ENCODE measurements around the gene EGLN2. TPM values are rescaled to one million over a fixed set of nuclear protein-coding genes. Genes with fewer than 3 reads are reported as not detected.
"Not testable (repeated sequence)": the region's sequence is repeated elsewhere in the genome, so short reads cannot be mapped to it uniquely, and the experiment has no call there.

The EGLN2 gene
- total and polyA plus RNA-seq, 9 of the 15 experiments (the other 6 are each of a cell fraction or from before 2014, with no cell fraction given), result 9.6 to 114 (median 71.0) TPM

DNA sequence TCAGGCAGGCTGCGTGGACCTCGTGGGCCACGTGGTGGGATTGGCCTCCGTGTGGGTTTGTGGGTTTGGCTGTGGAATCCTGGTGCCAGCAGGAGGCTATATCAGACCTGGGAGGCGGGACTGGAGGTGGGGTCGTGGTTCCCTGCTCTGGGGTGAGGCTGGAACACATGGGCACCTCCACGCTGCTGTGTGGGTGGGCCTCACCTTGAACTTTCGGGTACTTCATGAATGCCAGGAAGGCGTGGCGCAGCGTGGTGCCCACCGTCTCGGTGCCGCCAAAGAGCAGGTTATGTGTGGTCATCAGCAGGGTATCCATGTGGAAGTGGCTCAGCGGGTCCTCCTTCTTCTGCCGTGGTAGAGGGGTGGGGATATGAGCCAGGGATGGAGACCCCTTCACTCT lies 25.9 kb downstream of the EGLN2 start:
- H2AFZ ChIP-seq (ENCODE audit: low read depth, low read length); H3K79me2 ChIP-seq (ENCODE audit: control insufficient read depth, insufficient read depth, low read length); DNase-seq (ENCODE audit: extremely low read depth in 1 of 4, low spot score in 3 of 4); in situ Hi-C loops (cut with MboI); BruUV-seq (replicated peaks); H3K9me3 ChIP-seq (replicated peaks; ENCODE audit: control insufficient read depth, insufficient read depth, low read depth, low read length); ATAC-seq; H3K36me3 ChIP-seq (ENCODE audit: control insufficient read depth, insufficient read depth, low read length); H3K27ac ChIP-seq (ENCODE audit: extremely low read depth, low read depth, low read length); FAIRE-seq; H4K20me1 ChIP-seq (replicated peaks; ENCODE audit: control insufficient read depth, insufficient read depth, low read length); H3K4me3 ChIP-seq; H3K9me1 ChIP-seq (ENCODE audit: control insufficient read depth, insufficient read depth, low read length); CTCF ChIA-PET (ENCODE audit: low intra/inter-chr PET ratio); POLR2A ChIA-PET; H3K27me3 ChIP-seq (ENCODE audit: control insufficient read depth in 2 of 2, insufficient read depth in 2 of 2, low read length in 2 of 2): not testable (repeated sequence)
- TF ChIP-seq, protein P1, sequence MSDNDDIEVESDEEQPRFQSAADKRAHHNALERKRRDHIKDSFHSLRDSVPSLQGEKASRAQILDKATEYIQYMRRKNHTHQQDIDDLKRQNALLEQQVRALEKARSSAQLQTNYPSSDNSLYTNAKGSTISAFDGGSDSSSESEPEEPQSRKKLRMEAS (CRISPR knock-in tag; IDR thresholded peaks at IDR 0.05), result 0 out of 2 replicates have a peak, but pooled peaks have one; percentile 22
- TF ChIP-seq, protein P2, sequence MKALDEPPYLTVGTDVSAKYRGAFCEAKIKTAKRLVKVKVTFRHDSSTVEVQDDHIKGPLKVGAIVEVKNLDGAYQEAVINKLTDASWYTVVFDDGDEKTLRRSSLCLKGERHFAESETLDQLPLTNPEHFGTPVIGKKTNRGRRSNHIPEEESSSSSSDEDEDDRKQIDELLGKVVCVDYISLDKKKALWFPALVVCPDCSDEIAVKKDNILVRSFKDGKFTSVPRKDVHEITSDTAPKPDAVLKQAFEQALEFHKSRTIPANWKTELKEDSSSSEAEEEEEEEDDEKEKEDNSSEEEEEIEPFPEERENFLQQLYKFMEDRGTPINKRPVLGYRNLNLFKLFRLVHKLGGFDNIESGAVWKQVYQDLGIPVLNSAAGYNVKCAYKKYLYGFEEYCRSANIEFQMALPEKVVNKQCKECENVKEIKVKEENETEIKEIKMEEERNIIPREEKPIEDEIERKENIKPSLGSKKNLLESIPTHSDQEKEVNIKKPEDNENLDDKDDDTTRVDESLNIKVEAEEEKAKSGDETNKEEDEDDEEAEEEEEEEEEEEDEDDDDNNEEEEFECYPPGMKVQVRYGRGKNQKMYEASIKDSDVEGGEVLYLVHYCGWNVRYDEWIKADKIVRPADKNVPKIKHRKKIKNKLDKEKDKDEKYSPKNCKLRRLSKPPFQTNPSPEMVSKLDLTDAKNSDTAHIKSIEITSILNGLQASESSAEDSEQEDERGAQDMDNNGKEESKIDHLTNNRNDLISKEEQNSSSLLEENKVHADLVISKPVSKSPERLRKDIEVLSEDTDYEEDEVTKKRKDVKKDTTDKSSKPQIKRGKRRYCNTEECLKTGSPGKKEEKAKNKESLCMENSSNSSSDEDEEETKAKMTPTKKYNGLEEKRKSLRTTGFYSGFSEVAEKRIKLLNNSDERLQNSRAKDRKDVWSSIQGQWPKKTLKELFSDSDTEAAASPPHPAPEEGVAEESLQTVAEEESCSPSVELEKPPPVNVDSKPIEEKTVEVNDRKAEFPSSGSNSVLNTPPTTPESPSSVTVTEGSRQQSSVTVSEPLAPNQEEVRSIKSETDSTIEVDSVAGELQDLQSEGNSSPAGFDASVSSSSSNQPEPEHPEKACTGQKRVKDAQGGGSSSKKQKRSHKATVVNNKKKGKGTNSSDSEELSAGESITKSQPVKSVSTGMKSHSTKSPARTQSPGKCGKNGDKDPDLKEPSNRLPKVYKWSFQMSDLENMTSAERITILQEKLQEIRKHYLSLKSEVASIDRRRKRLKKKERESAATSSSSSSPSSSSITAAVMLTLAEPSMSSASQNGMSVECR (CRISPR knock-in tag; IDR thresholded peaks at IDR 0.05), result peak; percentile 24; the same call in 1 of the 2 replicates
- TF ChIP-seq RBFOX2 (IDR thresholded peaks at IDR 0.05; ENCODE audit: low read depth, low read length), result peak; percentile 35; the same call in 1 of the 2 replicates
- Histone ChIP-seq H3K9ac (ENCODE audit: insufficient read depth in 1 of 2, low read depth in 2 of 2, low read length in 2 of 2) (peak overlapping the region in 1 of 2 experiments; percentile 66; a peak in 2 of 4 replicates), H3K4me1 (replicated peaks in 1 of 2; ENCODE audit: control insufficient read depth in 2 of 2, insufficient read depth in 2 of 2, low read length in 2 of 2) (peaks cover 41 to 54% of the 10 kb centered on the region in 2 experiments), H3K4me2 (ENCODE audit: insufficient read depth, low read length) (peak overlapping the region; percentile 67; the same call in 1 of the 2 replicates)
- WGBS (ENCODE audit: insufficient coverage, low coverage, missing lambda C conversion rate), result 89% methylated on average over 9 of the region's 16 CpGs
- intact Hi-C loops (cut with micrococcal nuclease), result loop anchor here (5.0 kb wide), 1 partner anchor 163 kb away; no protein-coding TSS in a partner anchor

Data from K562 (cell line).